ENCODE data around the gene YAE1.

Gene YAE1

GRCh38 chr7:39608278-39608677 is 42.1 kb downstream of the YAE1 start:
- DNase-seq (ENCODE audit: low spot score), result no peak

- no peak for DNase-seq (ENCODE audit: low spot score)
Observed at GRCh38 chr7:39609113-39609934, 43.1 kb downstream of the YAE1 start.

GRCh38 chr7:39609935-39610263 is 43.7 kb downstream of the YAE1 start:
- DNase-seq (ENCODE audit: low spot score), result no peak

GRCh38 chr7:39613577-39613976 is 47.4 kb downstream of the YAE1 start:
- no peak for DNase-seq (ENCODE audit: low spot score)

GRCh38 chr7:39614299-39614698 is 48.1 kb downstream of the YAE1 start:
- DNase-seq (ENCODE audit: low spot score), result no peak

GRCh38 chr7:39615350-39615975 is 49.3 kb downstream of the YAE1 start:
- DNase-seq (ENCODE audit: low spot score), result no peak

- DNase-seq (ENCODE audit: low spot score), result no peak
Observed at GRCh38 chr7:39616138-39616537, 49.9 kb downstream of the YAE1 start.

GRCh38 chr7:39617005-39617404 is 50.8 kb downstream of the YAE1 start:
- no peak for DNase-seq (ENCODE audit: low spot score)

GRCh38 chr7:39618868-39619267 is 52.7 kb downstream of the YAE1 start:
- no peak for DNase-seq (ENCODE audit: low spot score)

- no peak for DNase-seq (ENCODE audit: low spot score)
Observed at GRCh38 chr7:39620486-39620885, 54.3 kb downstream of the YAE1 start.

GRCh38 chr7:39621261-39621660 is 55.1 kb downstream of the YAE1 start:
- DNase-seq (ENCODE audit: low spot score), result no peak

- no peak for DNase-seq (ENCODE audit: low spot score)
Observed at GRCh38 chr7:39621784-39622411, 55.7 kb downstream of the YAE1 start.
